Endometrial microvascular endothelial cells (primary cell): ENCODE data around the gene DOCK8. TPM values are rescaled to one million over a fixed set of nuclear protein-coding genes. Genes with fewer than 3 reads are reported as not detected.

ENCODE experiments used
- in situ Hi-C: cut with HindIII; loops from 2 replicates; pipeline ENCODE4 v1.10.0; 2017; ENCODE audit warnings: low sequenced_read_pairs, low pct_unique_long_range_greater_than_20kb; ENCODE audit errors: inconsistent ontology term
- total RNA-seq: library from RNA; depleted of rRNA; stranded (reverse); fragments of >200 nt; gene quantifications from one replicate; pipeline ENCODE4 v1.2.3, GENCODE V29; 2015; ENCODE audit errors: inconsistent ontology term

The DOCK8 gene
- total RNA-seq, 1 donor from 2014 or later: not detected

GRCh38 chr9:343773-344172 lies 129.1 kb downstream of the DOCK8 start:
- in situ Hi-C loops: no loop called here

GRCh38 chr9:346111-346571 lies 131.5 kb downstream of the DOCK8 start:
- in situ Hi-C loops: no loop called here

GRCh38 chr9:347667-348292 lies 133.1 kb downstream of the DOCK8 start:
- in situ Hi-C loops: no loop called here

- in situ Hi-C loops: no loop called here
Measured at GRCh38 chr9:350384-350783, 135.7 kb downstream of the DOCK8 start.

- in situ Hi-C loops: no loop called here
Measured at GRCh38 chr9:351916-352315, 137.3 kb downstream of the DOCK8 start.

- in situ Hi-C loops: no loop called here
Measured at GRCh38 chr9:353077-353476, 138.4 kb downstream of the DOCK8 start.

GRCh38 chr9:354453-354852 lies 139.8 kb downstream of the DOCK8 start:
- in situ Hi-C loops: no loop called here

GRCh38 chr9:357560-357959 lies 142.9 kb downstream of the DOCK8 start:
- in situ Hi-C loops: no loop called here

- in situ Hi-C loops: no loop called here
Measured at GRCh38 chr9:362561-363273, 148.1 kb downstream of the DOCK8 start.

GRCh38 chr9:363274-363612 lies 148.6 kb downstream of the DOCK8 start:
- in situ Hi-C loops: no loop called here

GRCh38 chr9:365436-365835 lies 150.8 kb downstream of the DOCK8 start:
- in situ Hi-C loops: no loop called here

- in situ Hi-C loops: no loop called here
Measured at GRCh38 chr9:366620-367019, 152.0 kb downstream of the DOCK8 start.

- in situ Hi-C loops: no loop called here
Measured at GRCh38 chr9:370086-370485, 155.4 kb downstream of the DOCK8 start.

GRCh38 chr9:371349-371748 lies 156.7 kb downstream of the DOCK8 start:
- in situ Hi-C loops: no loop called here

GRCh38 chr9:372128-372527 lies 157.5 kb downstream of the DOCK8 start:
- in situ Hi-C loops: no loop called here

- in situ Hi-C loops: no loop called here
Measured at GRCh38 chr9:373759-374206, 159.1 kb downstream of the DOCK8 start.

GRCh38 chr9:374736-375135 lies 160.1 kb downstream of the DOCK8 start:
- in situ Hi-C loops: no loop called here

GRCh38 chr9:376115-376514 lies 161.4 kb downstream of the DOCK8 start:
- in situ Hi-C loops: no loop called here

GRCh38 chr9:378263-378662 lies 163.6 kb downstream of the DOCK8 start:
- in situ Hi-C loops: no loop called here

GRCh38 chr9:382383-382782 lies 167.7 kb downstream of the DOCK8 start:
- in situ Hi-C loops: no loop called here
